Middle frontal gyrus (tissue), 1 donor: ENCODE data around the gene GRIN3A.
"Not testable (repeated sequence)": the region's sequence is repeated elsewhere in the genome, so short reads cannot be mapped to it uniquely, and the experiment has no call there.

Experiments used
- DNase-seq: peaks from one replicate; pipeline ENCODE4 v3.0.0-alpha.2; 2015; ENCODE audit warnings: low spot score; ENCODE audit errors: extremely low spot score

The GRIN3A gene

DNA sequence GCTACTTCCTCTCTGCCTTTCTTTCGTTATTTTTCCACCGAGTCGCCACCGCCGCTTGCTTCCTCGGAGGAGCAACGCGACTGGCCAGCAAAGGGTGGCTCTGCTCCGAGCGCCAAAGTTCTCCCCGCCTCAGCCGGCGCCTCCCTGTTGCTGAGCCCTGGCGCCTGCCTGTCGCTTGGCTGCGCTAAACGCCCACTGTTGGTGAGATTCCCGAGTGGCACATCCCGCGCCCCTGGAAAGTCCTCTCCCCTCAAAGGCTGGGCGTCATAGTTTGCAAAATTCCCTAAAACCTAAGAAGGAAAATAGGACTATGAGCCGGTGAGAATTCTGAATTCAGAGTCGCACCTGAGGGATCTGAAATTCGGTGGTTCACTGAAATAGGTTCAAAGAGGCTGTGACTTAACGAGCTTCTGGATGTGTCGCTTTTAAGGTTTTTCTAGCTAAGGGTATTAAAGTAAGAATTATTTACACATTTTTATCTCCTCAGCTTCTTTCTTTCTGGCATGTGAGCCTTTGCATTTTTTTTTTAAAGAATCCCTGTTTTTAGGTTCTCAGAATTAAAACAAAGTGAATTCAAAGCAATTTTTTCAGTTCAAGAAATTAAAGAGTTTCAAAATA, at the start of gene GRIN3A:
TSS of gene GRIN3A (minus strand) at position 82 of the 618 bp plus-strand sequence. CDS start 668 bp downstream, outside the sequence.
- DNase-seq: no peak

DNA sequence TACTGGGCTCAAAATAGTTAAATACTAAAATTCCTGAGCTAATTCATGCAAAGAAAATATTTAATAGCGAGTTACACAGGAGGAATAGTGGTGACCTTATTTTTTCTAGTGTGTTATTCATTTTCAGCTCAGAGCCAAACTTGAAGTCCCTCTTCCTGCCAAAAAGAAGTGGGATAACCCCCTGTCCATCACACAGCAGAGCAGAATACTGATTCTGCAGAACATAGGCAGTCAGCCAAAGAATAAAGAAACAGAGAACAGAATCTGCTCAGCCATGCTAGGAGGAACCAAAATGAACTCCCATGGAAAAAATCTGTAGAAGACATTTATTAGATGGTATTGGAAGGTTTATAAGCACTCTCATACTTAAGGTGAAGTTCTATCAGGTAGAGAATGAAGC, 49.4 kb upstream of the GRIN3A start:
- DNase-seq: no peak

DNA sequence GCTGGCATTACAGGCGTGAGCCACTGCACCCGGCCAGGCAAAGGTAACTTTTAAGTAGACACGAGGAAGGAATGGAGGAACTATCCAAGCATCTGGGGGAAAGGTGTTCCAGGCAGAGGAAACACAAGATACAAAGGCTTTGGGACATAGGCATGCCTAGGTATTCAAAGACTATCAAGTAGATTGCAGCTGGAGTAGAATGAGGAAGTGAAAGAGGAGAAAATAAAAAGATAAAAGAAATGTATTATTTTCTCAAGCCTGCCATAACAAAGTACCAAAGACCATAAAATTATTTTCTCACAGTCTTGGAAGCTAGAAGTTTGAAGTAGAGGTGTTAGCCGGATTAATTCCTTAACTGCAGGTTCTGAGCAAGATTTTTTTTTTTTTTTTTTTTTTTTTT, 39.9 kb upstream of the GRIN3A start:
- no peak for DNase-seq

DNA sequence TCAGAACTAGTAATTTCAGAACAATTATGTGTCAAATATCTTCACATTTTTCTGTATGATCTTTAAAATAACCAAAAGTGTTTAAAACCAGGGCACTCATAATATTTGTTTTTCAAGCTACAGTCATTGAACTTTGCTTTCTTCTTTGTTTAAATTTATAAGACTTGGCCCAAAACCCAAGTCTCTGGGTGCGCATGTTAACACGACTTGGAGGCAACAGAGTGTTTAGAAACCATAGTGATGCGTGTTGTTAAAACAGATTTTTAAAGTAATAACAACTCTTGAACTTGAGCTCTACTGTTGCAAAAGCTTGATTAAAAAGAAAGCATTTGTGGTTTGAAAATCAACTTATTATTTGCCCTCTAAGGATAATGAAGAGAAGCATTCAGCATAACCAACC, 26.0 kb upstream of the GRIN3A start:
- no peak for DNase-seq

DNA sequence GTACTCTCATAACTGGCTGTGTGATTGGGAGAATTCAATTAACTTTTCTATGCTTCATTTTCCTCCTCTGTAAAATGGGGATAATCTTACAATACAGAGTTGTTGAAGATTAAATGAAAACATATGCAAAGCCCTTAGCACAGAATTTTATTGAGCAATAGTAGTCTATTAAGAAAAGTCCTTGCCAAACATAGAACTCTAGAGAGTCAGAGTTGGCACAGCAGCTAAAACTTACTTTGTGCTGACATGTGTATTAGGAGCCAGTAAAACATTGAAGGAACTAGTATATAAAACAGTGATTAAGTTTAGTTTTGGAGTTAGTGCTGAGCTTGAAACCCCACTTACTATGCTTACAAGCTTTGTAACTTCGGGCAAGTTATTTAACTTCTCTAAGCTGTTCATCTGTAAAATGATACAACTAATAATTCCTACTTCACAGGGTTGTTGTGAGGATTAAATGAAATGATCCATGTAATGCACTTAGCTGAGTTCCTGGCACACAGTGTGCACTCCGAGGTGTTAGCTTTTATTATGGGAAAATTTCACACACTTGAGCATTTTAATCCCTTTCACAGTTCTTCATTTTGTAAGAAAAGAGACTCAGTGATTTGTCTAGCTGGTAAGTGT, 20.0 kb upstream of the GRIN3A start:
- no peak for DNase-seq

DNA sequence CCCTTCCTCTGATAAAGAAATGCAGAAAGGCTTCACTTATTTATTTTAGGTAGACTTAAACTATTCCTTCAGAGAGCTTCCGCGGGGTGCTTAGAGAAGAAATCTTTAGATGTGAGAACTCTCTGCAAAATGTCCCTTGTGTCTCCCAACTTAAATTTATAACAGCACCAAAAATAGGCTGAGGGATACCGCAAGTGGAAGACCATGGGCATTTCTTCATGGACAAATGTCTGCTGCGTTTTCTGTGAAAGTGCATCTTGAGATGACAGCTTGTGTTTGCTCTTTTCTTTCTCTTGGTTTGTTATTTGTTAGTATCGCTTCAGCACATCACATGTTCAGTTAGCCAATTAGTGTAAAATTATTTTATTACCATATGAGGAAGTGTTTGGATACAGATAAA, 15.3 kb upstream of the GRIN3A start:
- DNase-seq: no peak

DNA sequence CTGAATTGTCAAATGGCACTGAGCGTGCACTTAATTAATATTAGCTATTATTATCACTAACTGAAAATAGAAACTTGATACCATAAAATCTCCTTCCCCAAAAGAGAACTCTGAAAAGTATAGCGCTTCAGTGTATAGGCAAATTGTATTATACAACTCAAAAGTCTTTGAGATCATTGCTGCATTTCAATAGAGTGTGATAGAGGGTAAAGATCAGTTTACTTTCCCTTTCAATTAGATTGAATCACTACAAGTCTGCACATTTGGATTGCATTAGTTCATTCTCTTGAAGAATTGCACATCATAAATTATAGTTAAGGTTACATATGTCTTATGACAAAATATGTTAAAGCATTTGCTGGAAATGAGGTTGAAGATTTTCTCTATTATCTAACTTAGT, 13.4 kb upstream of the GRIN3A start:
- no peak for DNase-seq

DNA sequence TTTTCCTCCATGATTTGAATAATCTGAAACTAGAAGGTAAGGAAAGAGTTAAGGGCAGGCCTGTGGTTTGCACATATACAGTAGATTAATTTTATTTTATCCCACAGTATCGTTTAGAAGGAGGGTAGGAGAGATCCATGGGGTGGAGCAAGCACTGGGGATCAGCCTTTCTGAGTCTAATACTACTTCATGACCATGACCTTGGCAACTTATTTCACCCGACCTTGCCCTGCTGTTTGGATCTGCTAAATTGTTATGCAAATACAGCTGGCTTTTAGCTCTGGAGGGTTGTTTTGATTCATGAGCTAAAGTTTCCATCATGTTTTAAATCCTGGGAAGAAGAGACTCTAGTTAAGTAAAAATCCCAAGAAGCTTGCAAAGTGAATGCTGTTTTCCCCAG, 864 bp upstream of the GRIN3A start:
- no peak for DNase-seq

DNA sequence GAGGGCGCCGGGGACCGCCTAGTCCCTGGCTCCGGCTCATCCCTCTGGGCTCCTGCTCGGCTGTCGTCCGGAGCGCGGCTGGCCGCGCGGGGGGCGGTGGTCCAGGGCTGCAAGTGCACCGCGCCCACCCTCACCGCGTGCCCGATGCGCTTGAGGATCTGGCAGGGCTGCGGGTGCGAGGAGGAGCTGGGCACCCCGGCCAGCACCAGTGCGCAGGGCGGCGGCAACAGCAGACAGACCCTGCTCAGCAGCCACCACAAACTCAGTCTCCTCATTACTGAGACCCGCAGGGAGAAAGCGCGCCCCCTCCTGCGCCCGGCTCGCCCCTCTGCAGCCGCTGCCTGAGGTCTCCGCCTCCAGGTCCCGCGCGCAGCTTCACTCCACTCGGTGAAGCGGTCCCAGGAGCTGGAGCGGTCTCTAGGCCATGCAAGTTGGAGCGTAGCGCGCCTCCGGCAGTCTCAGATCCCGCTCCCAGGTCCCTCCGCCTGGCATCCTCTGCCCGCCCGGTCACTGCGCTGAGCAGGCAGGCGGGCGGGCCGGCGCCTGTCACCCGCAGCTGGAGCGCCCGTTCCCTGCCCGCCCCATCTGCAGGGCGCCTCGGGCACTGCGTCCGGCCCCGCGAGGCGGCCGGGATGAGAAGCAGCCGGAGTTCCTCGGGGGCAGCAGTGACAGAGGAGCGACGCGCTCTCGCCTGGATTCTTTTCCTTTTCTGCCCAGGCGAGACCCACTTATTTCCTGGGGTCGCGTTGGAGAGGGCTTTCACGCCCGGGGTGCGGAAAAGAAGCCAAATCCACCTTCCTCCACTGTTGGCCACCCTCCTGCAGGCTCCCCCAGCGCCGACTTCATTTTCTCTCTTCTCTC, 512 bp downstream of the GRIN3A start:
- no peak for DNase-seq

DNA sequence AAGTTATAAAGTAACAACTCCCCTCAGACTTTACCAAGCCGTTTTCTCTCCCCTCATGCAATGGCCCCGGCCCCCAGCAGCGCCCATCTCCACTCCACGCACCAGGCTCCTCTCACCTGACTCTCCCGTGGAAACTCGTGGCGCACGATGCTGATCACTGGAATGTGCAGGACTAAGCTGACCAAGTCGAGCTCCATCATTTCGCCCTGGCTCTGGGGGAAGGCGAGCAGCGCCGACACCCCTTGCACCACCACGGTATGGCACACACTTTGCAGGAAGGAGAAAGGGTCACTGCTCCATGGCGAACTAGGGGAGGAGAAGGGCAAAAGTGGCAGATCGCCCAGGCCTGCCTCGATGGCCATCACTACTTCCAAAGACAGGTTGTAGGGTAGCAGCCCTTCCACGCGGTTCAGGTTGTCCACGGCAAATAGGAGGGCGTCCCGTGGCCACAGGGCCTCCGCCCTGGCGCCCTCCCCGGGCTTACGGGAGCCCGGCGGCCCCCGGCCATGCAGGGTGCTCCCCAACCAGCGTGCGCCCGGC, 1.2 kb downstream of the GRIN3A start:
- no peak for DNase-seq

DNA sequence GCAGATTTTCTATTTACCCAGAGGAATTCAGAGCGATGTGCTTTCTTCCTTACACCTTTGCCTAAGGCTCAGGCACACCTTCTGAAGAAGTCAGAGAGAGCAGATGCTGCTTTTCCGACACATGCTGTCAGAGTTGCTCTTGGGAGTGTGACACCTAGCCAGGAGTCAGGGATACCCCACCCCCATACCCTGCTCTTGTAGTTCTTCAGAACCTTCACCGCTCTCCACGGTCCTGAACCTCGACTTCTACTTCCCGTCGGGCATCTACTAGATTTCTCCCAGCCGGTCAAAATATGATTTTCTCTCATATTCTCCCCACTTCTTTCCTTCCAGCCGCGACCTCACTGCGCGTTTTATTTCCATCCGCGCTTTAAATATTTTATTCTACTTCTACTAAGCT, 1.7 kb downstream of the GRIN3A start:
- DNase-seq: no peak

DNA sequence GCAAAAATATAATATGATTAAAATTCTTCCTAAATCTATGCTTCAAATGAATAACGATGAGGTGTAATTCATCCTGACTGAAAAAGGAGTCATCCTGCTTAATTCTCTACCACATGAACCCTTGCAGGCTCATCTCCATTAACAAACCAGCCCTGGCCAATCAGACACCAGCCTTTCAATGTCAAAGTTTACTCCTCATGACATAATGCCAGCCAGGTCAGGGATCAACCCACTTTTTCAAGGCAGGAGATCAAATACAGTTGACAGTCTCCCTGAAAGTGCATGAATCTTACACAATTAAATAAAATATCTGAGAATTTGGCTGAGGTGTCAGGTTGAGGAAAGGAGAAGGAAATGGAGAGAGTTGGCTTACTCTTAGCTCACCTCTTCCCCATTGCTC, 7.0 kb downstream of the GRIN3A start:
- no peak for DNase-seq

DNA sequence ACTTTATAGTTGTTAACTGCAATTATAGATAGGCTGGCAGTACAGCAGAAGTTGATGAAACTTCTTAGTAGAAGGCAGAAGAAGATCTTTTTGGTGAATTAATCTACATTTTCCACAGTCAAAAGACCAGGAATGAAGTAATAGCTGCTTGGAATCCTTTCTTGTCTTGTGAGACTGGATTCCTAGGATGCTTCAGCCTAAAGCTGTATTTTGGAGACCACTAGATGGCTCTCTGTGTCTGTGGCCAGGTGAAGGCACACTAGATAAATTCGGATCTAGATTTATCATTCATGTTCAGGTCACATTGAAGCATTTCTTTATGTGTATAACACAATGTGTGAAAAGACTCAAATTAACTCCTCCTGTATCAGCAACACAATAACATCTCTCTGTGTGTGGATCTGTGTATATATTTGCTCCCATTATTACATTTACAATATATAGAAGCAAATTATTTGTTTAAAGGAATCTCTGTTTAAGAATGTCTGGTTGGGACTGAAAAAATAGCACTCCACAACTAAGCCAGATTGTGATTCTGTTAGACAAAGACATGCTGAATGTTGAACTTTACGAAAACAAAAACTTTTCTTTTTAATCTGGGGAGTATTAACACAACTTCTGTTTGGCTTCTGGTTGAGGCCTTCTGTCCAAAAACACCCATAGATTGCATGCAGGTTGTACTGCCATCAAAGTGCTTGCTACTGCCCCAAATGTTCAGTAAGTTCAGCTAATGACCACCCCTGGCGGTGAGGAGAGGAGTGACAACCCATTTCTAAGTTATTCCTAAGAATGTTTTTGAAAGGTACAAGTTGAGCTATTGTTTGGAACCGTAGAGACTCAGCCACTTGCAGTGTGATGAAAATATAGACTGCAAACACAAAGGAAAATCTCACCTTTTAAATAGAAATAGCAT, 10.6 kb downstream of the GRIN3A start:
- no peak for DNase-seq

DNA sequence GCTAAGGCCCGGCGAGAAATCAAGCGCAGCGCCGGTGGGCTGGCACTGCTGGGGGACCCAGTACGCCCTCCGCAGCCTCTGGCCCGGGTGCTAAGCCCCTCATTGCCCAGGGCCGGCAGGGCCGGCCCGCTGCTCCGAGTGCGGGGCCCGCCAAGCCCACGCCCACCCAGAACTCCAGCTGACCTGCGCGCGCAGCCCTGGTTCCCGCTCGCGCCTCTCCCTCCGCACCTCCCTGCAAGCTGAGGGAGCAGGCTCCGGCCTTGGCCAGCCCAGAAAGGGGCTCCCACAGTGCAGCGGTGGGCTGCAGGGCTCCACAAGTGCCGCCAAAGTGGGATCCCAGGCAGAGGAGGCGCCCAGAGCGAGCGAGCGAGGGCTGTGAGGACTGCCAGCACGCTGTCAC, 14.2 kb downstream of the GRIN3A start:
- DNase-seq: not testable (repeated sequence)

DNA sequence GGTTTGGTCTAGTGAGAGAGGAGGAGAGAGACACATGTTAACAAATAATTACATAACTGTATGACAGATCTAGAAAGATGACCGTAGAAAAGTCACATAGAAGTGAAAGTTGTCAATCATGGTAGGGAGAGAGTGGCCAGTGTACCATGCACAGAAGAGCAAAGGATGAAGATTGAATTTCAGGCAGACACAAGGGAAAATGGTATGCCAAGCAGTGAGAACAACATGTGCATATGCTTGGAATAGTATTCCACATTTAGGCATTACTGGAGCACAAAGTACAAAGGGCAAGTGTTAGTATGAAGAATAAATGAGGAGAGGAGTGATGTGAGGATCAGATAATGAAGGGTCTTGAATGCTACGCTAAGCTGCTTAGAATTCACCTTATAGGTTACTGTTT, 20.3 kb downstream of the GRIN3A start:
- no peak for DNase-seq

DNA sequence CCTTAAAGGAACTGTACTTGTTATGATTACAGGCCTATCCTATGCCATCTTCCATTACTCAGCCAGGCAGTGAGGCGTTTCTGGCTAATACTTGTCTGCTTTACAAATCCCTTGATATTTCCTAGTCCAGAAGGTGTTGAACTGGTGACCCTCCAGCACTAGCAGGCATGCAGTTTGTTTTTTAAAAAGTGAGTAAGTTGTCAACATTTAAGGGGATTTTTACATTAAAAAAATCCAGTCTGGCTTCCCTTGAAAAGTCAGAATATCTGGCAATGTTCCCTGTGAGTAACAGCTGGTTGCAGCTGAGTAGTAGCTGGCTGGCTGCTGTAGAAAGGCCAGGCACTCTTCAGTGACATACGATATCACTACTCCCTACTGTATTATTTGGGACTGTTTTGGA, 21.8 kb downstream of the GRIN3A start:
- DNase-seq: no peak

DNA sequence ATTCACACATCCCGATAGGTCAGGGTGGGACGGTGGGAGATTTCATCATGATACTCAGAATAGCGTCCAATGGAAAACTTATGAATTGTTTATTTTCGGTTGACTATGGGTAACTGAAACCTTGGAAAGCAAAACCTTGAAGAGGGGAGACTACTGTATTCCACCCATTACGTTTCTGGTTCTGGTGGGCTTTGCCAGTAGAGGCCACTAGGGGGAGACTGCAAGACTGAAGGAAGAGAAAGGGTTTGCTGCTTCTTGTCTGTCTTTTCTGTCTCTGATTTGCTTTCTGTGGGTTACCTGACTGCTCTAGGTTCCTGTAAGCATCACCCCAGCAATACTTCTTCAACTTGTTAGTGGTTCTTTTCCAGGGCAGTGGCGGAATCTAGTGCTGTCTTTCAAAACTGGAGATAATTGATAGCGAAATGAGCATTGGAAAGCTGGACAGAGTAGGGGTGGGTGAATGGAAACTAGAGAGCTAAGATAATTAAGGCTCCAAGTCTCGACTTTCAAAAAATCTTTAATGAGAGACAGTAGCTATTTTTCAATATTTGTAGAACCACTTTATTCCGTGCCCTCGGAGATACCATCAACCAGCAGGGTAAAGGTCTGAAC, 27.0 kb downstream of the GRIN3A start:
- DNase-seq: no peak

DNA sequence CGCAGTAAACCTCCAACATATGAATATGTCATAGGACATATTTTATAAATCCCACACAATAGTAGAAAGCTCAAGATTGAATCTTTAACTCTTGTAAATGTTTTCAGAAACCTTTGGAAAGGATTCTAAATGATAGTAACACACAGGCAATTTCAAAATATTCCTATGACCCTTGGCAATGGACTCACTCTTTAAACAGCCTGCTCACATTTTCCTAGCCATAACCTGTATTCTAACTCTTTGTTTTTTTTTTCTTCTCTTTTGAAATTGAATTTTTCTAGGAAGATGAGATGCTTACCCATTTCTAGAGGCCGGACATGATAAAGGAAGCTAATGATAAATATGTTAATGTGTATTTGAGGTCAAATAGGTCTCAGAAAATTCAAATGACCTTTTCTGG, 29.6 kb downstream of the GRIN3A start:
- no peak for DNase-seq

DNA sequence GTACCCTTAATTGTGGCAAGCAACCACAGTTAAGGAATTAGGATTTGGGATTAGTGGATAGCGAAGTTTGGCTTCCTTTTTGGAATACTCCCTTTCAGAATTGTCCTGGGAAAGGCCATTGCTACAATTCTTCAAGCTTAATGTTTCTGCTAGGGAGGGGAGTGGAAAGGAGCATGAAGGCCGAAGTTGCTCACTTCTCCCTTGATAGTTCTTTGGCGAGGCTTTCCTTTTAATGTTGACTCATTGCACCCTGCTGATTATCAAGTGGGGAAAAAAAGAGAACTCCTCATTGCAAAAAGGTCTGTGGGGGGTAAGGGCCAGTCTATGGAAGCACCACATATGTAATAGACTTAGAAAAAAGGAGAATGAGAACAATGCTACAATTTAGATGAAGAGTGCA, 30.7 kb downstream of the GRIN3A start:
- no peak for DNase-seq

DNA sequence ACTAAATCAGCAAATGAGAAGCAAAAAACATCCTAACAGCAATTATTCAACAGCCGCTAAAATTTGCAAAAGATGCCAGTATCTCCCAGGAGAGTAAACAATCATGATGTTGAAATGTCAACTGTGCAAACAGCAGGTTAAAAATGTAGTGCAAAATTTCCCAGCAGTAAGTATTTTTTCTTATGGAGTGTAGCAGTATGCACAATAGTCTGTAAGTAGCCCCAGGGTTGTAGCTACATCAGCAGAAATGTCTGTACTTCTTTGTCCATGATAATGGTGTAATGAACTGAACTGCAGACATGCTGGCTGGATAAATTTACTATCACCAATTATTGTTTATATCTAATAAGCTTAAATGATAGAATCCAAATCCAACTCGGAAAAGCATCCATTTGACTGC, 31.4 kb downstream of the GRIN3A start:
- DNase-seq: no peak

DNA sequence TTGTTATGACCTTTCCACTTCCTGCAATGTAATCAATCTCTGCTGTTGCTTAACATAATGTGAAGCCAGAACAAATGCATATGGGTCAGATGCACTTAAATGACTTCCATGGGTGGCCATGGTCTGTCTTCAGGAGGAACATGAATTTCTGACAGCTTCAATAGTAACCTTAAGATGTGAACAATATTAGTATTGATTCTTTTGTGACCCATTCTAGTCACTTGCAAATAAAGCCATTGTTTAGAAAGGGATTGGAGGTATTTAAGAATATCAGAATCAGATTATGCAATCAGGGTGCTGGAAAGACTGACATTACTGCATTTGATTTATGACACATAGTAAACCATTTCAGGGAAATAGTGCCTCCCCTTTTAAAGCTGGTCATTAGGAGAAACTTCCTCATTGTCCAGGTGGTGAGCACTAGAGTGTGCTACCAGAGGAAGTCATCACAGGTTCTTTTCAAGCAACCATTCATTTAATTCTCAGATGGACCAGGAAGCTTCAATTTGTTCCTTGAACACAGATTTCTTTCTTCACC, 32.1 kb downstream of the GRIN3A start:
- DNase-seq: no peak
